Keratinocyte (primary cell): ENCODE data around the gene WASF3. TPM values are rescaled to one million over a fixed set of nuclear protein-coding genes. Genes with fewer than 3 reads are reported as not detected.

Experiments
- DNase-seq: peaks from one replicate; pipeline ENCODE4 v3.0.0-alpha.2; 2011; ENCODE audit warnings: low read depth, missing footprints, low spot score
- FAIRE-seq: peaks from 2 replicates; lab custom pipeline; 2011; peaks lifted over from hg19 to GRCh38; lab: Jason Lieb, UNC
- H2AFZ ChIP-seq: 2 replicates; pipeline ENCODE4 v1.6.0; 2012; ENCODE audit warnings: low read length, control low read depth, inconsistent platforms; ENCODE audit not compliant: control insufficient read depth
- H3K27ac ChIP-seq: 2 replicates; pipeline ENCODE4 v1.5.1; 2011; ENCODE audit warnings: low read length; ENCODE audit not compliant: control insufficient read depth, insufficient read depth
- H3K27me3 ChIP-seq: 3 replicates; pipeline ENCODE4 v1.6.0; 2011; ENCODE audit warnings: low read length; ENCODE audit not compliant: control insufficient read depth, insufficient read depth; ENCODE audit errors: extremely low read depth
- H3K36me3 ChIP-seq, 2 experiments: 2 replicates in 1 of 2; 3 replicates in 1 of 2; pipeline ENCODE4 v1.5.1; 2011; ENCODE audit warnings: low read length in 2 of 2, mild to moderate bottlenecking in 1 of 2; ENCODE audit not compliant: control insufficient read depth in 2 of 2, insufficient read depth in 2 of 2; ENCODE audit errors: extremely low read depth in 1 of 2
- H3K4me1 ChIP-seq: 3 replicates; pipeline ENCODE4 v1.5.1; 2011; ENCODE audit warnings: low read length; ENCODE audit not compliant: control insufficient read depth, insufficient read depth; ENCODE audit errors: extremely low read depth
- H3K4me2 ChIP-seq: 3 replicates; pipeline ENCODE4 v1.6.0; 2011; ENCODE audit warnings: low read depth, low read length; ENCODE audit not compliant: control insufficient read depth, insufficient read depth; ENCODE audit errors: extremely low read depth
- H3K4me3 ChIP-seq, 3 experiments: fragments of 200-600 bp in 1 of 3; sonication (generic) in 1 of 3; 2 replicates in 2 of 3; 3 replicates in 1 of 3; pipeline ENCODE4 v1.5.1; 2011 to 2016; ENCODE audit warnings: low read length in 3 of 3, mild to moderate bottlenecking in 3 of 3, control low read depth in 2 of 3, inconsistent platforms in 1 of 3, low read depth in 1 of 3, mixed read lengths in 1 of 3, mixed run types in 1 of 3, moderate library complexity in 1 of 3; ENCODE audit not compliant: control insufficient read depth in 2 of 3, insufficient read depth in 2 of 3; ENCODE audit errors: extremely low read depth in 1 of 3
- H3K79me2 ChIP-seq: 2 replicates; pipeline ENCODE4 v1.6.0; 2012; ENCODE audit warnings: low read length; ENCODE audit not compliant: control insufficient read depth, insufficient read depth
- H3K9ac ChIP-seq: 3 replicates; pipeline ENCODE4 v1.6.0; 2011; ENCODE audit warnings: low read length; ENCODE audit not compliant: control insufficient read depth, insufficient read depth; ENCODE audit errors: extremely low read depth
- H3K9me1 ChIP-seq: 3 replicates; pipeline ENCODE4 v1.6.0; 2011; ENCODE audit warnings: low read length; ENCODE audit not compliant: control insufficient read depth, insufficient read depth; ENCODE audit errors: extremely low read depth
- H3K9me3 ChIP-seq: 2 replicates; pipeline ENCODE4 v1.5.1; 2012; ENCODE audit warnings: low read depth, low read length; ENCODE audit not compliant: control insufficient read depth
- H4K20me1 ChIP-seq: 3 replicates; pipeline ENCODE4 v1.6.0; 2011; ENCODE audit warnings: low read length; ENCODE audit not compliant: control insufficient read depth, insufficient read depth; ENCODE audit errors: extremely low read depth
- EZH2 ChIP-seq: IDR thresholded peaks from one replicate; pipeline ENCODE4 v1.6.1; 2012; ENCODE audit warnings: inconsistent platforms, mild to moderate bottlenecking, low read length, moderate library complexity
- dilution Hi-C: fragments of 300-500 bp; cut with MboI; formaldehyde crosslinking; loops from one replicate; pipeline ENCODE4 v1.7.0; 2020; ENCODE audit warnings: low sequenced_read_pairs; ENCODE audit not compliant: extremely low pct_ligation_motif_present
- polyA plus RNA-seq, 5 experiments: library from polyadenylated mRNA; depleted of rRNA in 3 of 5; stranded (reverse) in 3 of 5; stranded (forward) in 1 of 5; unstranded in 1 of 5; fragments of >200 nt; gene quantifications; 1 replicate in 1 of 5; 2 replicates in 3 of 5; 3 replicates in 1 of 5; pipeline versions ENCODE4 v1.2.1 to v1.2.3, GENCODE V29; 2011 to 2012; ENCODE audit warnings: missing spikeins in 2 of 5, low read depth in 1 of 5, low replicate concordance in 1 of 5
- TF ChIP-seq, protein P1 (sequence below), 3 experiments: IDR thresholded peaks in 1 of 3; conservative IDR thresholded peaks in 1 of 3; optimal IDR thresholded peaks in 1 of 3; 2 replicates in 2 of 3; 3 replicates in 1 of 3; pipeline versions ENCODE3 to v1.5.1; 2011; ENCODE audit warnings: low read length in 3 of 3, mild to moderate bottlenecking in 3 of 3, moderate library complexity in 2 of 3, control low read depth in 1 of 3, inconsistent platforms in 1 of 3; ENCODE audit not compliant: insufficient read depth in 2 of 3; ENCODE audit errors: extremely low read depth in 1 of 3

Gene WASF3
- polyA plus RNA-seq, 1 donor (not counting 4 experiments of a cell fraction or from before 2014, with no cell fraction given): 6.3 TPM

DNA sequence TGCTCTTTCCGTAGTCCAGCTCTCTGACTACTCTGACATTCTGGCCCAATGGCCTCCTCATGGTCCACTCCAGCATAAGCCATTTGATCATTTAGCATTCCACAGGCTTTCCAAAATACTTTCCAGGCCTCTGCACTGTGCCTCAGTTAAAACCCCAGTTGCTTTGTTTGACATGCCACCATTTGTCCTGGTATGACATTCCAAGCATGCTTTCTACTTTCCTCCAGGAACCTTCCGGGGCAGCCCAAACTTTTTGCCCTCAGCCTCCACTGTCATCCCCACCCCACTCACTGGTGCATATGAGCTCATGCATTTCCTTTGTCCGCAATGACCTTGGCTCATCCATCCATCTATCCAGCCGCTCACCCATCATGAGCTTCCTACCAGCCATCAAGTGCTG, 41.8 kb upstream of the WASF3 start:
- no peak for TF ChIP-seq EZH2
- TF ChIP-seq, protein P1, sequence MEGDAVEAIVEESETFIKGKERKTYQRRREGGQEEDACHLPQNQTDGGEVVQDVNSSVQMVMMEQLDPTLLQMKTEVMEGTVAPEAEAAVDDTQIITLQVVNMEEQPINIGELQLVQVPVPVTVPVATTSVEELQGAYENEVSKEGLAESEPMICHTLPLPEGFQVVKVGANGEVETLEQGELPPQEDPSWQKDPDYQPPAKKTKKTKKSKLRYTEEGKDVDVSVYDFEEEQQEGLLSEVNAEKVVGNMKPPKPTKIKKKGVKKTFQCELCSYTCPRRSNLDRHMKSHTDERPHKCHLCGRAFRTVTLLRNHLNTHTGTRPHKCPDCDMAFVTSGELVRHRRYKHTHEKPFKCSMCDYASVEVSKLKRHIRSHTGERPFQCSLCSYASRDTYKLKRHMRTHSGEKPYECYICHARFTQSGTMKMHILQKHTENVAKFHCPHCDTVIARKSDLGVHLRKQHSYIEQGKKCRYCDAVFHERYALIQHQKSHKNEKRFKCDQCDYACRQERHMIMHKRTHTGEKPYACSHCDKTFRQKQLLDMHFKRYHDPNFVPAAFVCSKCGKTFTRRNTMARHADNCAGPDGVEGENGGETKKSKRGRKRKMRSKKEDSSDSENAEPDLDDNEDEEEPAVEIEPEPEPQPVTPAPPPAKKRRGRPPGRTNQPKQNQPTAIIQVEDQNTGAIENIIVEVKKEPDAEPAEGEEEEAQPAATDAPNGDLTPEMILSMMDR (optimal IDR thresholded peaks at IDR 0.05 in 1 of 3, IDR thresholded peaks at IDR 0.05 in 1 of 3, conservative IDR thresholded peaks at IDR 0.05 in 1 of 3; ENCODE audit: extremely low read depth in 1 of 3, insufficient read depth in 2 of 3, low read length in 3 of 3): no peak
- Histone ChIP-seq H3K9me3 (no peaks in the 10 kb centered on the region), H3K4me1 (no peaks in the 10 kb centered on the region), H4K20me1 (no peaks in the 10 kb centered on the region), H3K27ac (no peak overlapping the region), H3K9ac (no peak overlapping the region), H3K36me3 (no peaks in the 10 kb centered on the region), H3K9me1 (no peaks in the 10 kb centered on the region), H3K4me3 (no peak overlapping the region), H3K4me2 (no peak overlapping the region), H2AFZ (no peak overlapping the region), H3K27me3 (peaks cover 9% of the 10 kb centered on the region), H3K79me2 (no peaks in the 10 kb centered on the region)
- dilution Hi-C loops: no loop called here
- no peak for DNase-seq
- FAIRE-seq: no peak

DNA sequence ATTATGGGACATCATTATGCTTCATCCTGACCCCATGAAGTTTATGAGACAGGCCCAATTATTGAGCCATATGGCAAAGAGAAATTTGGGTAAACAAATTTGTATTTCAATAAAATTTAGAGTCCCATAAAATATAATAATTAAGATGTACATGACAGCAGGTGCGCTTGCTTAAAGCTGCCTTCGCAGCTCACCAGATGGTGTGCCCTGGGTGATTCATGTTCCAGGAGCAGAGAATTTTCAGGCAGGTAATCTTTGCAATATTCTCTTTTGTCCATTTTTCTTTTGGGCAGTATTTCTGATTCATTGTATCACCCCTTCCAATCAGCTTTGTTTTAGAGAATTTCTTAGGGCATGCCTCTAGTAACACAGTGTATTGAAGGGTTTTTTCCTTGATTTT, 39.5 kb upstream of the WASF3 start:
- no peaks in the 10 kb centered on the region for H3K4me1 ChIP-seq
- no peaks in the 10 kb centered on the region for H3K79me2 ChIP-seq
- DNase-seq (no peak), FAIRE-seq (no peak)
- H4K20me1 ChIP-seq: no peaks in the 10 kb centered on the region
- dilution Hi-C loops: no loop called here
- H3K9me1 ChIP-seq: no peaks in the 10 kb centered on the region
- H3K4me2 ChIP-seq: no peak overlapping the region
- H2AFZ ChIP-seq: no peak overlapping the region
- no peaks in the 10 kb centered on the region for H3K36me3 ChIP-seq
- H3K27ac ChIP-seq: no peak overlapping the region
- H3K4me3 ChIP-seq: no peak overlapping the region
- no peak overlapping the region for H3K9ac ChIP-seq
- TF ChIP-seq EZH2: no peak
- TF ChIP-seq, protein P1 (optimal IDR thresholded peaks at IDR 0.05 in 1 of 3, IDR thresholded peaks at IDR 0.05 in 1 of 3, conservative IDR thresholded peaks at IDR 0.05 in 1 of 3; ENCODE audit: extremely low read depth in 1 of 3, insufficient read depth in 2 of 3, low read length in 3 of 3): no peak
- no peaks in the 10 kb centered on the region for H3K9me3 ChIP-seq
- peaks cover 9% of the 10 kb centered on the region for H3K27me3 ChIP-seq
